ENCODE measurements around the gene DHTKD1.

The DHTKD1 gene

GRCh38 chr10:12042797-12043651 lies 25.7 kb upstream of the DHTKD1 start, which contains the start of gene UPF2 (continued):
- TF ChIP-seq ZNF747 (tag by site-specific recombination; IDR thresholded peaks at IDR 0.05) = no peak
- no peak for TF ChIP-seq ZFP69B (tag by site-specific recombination; IDR thresholded peaks at IDR 0.05)
- peak; percentile 69 for TF ChIP-seq ZNF629 (tag by site-specific recombination; IDR thresholded peaks at IDR 0.05)
- TF ChIP-seq MZF1 (tag by site-specific recombination; IDR thresholded peaks at IDR 0.05; ENCODE audit: borderline replicate concordance) = no peak
- TF ChIP-seq SP3 (tag by site-specific recombination; IDR thresholded peaks at IDR 0.05) = peak; percentile 99
- TF ChIP-seq, protein P1, sequence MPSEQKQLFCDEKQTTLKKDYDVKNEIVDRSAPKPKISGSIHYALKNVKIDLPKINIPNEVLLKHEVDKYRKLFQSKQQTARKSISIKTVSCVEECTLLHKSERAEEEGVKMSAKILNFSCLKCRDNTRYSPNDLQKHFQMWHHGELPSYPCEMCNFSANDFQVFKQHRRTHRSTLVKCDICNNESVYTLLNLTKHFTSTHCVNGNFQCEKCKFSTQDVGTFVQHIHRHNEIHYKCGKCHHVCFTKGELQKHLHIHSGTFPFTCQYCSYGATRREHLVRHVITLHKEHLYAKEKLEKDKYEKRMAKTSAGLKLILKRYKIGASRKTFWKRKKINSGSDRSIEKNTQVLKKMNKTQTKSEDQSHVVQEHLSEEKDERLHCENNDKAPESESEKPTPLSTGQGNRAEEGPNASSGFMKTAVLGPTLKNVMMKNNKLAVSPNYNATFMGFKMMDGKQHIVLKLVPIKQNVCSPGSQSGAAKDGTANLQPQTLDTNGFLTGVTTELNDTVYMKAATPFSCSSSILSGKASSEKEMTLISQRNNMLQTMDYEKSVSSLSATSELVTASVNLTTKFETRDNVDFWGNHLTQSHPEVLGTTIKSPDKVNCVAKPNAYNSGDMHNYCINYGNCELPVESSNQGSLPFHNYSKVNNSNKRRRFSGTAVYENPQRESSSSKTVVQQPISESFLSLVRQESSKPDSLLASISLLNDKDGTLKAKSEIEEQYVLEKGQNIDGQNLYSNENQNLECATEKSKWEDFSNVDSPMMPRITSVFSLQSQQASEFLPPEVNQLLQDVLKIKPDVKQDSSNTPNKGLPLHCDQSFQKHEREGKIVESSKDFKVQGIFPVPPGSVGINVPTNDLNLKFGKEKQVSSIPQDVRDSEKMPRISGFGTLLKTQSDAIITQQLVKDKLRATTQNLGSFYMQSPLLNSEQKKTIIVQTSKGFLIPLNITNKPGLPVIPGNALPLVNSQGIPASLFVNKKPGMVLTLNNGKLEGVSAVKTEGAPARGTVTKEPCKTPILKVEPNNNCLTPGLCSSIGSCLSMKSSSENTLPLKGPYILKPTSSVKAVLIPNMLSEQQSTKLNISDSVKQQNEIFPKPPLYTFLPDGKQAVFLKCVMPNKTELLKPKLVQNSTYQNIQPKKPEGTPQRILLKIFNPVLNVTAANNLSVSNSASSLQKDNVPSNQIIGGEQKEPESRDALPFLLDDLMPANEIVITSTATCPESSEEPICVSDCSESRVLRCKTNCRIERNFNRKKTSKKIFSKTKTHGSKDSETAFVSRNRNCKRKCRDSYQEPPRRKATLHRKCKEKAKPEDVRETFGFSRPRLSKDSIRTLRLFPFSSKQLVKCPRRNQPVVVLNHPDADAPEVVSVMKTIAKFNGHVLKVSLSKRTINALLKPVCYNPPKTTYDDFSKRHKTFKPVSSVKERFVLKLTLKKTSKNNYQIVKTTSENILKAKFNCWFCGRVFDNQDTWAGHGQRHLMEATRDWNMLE (tag by site-specific recombination; conservative IDR thresholded peaks at IDR 0.05; ENCODE audit: low read depth) = peak; percentile 65; the same call in 1 of the 2 replicates
- TF ChIP-seq ZIC2 (tag by site-specific recombination; IDR thresholded peaks at IDR 0.05) = no peak
- TF ChIP-seq ZNF174 (tag by site-specific recombination; IDR thresholded peaks at IDR 0.05) = no peak
- no peak for TF ChIP-seq ZNF121 (tag by site-specific recombination; IDR thresholded peaks at IDR 0.05)
- TF ChIP-seq ZNF549 (tag by site-specific recombination; IDR thresholded peaks at IDR 0.05) = no peak
- TF ChIP-seq, protein P2, sequence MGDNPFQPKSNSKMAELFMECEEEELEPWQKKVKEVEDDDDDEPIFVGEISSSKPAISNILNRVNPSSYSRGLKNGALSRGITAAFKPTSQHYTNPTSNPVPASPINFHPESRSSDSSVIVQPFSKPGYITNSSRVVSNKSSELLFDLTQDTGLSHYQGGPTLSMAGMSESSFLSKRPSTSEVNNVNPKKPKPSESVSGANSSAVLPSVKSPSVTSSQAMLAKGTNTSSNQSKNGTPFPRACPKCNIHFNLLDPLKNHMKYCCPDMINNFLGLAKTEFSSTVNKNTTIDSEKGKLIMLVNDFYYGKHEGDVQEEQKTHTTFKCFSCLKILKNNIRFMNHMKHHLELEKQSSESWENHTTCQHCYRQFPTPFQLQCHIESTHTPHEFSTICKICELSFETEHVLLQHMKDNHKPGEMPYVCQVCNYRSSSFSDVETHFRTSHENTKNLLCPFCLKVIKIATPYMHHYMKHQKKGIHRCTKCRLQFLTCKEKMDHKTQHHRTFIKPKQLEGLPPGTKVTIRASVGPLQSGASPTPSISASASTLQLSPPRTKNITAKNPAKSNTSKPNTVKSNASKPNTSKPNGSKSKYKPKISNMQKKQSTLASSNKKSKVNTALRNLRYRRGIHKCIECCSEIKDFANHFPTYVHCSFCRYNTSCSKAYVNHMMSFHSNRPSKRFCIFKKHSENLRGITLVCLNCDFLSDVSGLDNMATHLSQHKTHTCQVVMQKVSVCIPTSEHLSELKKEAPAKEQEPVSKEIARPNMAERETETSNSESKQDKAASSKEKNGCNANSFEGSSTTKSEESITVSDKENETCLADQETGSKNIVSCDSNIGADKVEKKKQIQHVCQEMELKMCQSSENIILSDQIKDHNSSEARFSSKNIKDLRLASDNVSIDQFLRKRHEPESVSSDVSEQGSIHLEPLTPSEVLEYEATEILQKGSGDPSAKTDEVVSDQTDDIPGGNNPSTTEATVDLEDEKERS (tag by site-specific recombination; IDR thresholded peaks at IDR 0.05) = no peak
- TF ChIP-seq, protein P3, sequence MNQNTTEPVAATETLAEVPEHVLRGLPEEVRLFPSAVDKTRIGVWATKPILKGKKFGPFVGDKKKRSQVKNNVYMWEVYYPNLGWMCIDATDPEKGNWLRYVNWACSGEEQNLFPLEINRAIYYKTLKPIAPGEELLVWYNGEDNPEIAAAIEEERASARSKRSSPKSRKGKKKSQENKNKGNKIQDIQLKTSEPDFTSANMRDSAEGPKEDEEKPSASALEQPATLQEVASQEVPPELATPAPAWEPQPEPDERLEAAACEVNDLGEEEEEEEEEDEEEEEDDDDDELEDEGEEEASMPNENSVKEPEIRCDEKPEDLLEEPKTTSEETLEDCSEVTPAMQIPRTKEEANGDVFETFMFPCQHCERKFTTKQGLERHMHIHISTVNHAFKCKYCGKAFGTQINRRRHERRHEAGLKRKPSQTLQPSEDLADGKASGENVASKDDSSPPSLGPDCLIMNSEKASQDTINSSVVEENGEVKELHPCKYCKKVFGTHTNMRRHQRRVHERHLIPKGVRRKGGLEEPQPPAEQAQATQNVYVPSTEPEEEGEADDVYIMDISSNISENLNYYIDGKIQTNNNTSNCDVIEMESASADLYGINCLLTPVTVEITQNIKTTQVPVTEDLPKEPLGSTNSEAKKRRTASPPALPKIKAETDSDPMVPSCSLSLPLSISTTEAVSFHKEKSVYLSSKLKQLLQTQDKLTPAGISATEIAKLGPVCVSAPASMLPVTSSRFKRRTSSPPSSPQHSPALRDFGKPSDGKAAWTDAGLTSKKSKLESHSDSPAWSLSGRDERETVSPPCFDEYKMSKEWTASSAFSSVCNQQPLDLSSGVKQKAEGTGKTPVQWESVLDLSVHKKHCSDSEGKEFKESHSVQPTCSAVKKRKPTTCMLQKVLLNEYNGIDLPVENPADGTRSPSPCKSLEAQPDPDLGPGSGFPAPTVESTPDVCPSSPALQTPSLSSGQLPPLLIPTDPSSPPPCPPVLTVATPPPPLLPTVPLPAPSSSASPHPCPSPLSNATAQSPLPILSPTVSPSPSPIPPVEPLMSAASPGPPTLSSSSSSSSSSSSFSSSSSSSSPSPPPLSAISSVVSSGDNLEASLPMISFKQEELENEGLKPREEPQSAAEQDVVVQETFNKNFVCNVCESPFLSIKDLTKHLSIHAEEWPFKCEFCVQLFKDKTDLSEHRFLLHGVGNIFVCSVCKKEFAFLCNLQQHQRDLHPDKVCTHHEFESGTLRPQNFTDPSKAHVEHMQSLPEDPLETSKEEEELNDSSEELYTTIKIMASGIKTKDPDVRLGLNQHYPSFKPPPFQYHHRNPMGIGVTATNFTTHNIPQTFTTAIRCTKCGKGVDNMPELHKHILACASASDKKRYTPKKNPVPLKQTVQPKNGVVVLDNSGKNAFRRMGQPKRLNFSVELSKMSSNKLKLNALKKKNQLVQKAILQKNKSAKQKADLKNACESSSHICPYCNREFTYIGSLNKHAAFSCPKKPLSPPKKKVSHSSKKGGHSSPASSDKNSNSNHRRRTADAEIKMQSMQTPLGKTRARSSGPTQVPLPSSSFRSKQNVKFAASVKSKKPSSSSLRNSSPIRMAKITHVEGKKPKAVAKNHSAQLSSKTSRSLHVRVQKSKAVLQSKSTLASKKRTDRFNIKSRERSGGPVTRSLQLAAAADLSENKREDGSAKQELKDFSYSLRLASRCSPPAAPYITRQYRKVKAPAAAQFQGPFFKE (tag by site-specific recombination; IDR thresholded peaks at IDR 0.05; ENCODE audit: borderline replicate concordance) = no peak
- no peak for TF ChIP-seq ZNF302 (tag by site-specific recombination; IDR thresholded peaks at IDR 0.05; ENCODE audit: low read depth)
- TF ChIP-seq ZNF664 (tag by site-specific recombination; IDR thresholded peaks at IDR 0.05) = no peak
- TF ChIP-seq ZBTB48 (tag by site-specific recombination; IDR thresholded peaks at IDR 0.05) = no peak
- no peak for TF ChIP-seq ZNF510 (tag by site-specific recombination; IDR thresholded peaks at IDR 0.05; ENCODE audit: insufficient replicate concordance)
- no peak for TF ChIP-seq ZNF610 (tag by site-specific recombination; IDR thresholded peaks at IDR 0.05; ENCODE audit: borderline replicate concordance)
- peak; percentile 92 for TF ChIP-seq ZNF341 (tag by site-specific recombination; IDR thresholded peaks at IDR 0.05; ENCODE audit: low read depth)
- no peak for TF ChIP-seq ZNF596 (tag by site-specific recombination; IDR thresholded peaks at IDR 0.05)
- TF ChIP-seq, protein P4, sequence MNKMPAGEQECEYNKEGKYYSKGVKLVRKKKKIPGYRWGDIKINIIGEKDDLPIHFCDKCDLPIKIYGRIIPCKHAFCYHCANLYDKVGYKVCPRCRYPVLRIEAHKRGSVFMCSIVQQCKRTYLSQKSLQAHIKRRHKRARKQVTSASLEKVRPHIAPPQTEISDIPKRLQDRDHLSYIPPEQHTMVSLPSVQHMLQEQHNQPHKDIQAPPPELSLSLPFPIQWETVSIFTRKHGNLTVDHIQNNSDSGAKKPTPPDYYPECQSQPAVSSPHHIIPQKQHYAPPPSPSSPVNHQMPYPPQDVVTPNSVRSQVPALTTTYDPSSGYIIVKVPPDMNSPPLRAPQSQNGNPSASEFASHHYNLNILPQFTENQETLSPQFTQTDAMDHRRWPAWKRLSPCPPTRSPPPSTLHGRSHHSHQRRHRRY (tag by site-specific recombination; IDR thresholded peaks at IDR 0.05) = no peak
- no peak for TF ChIP-seq YY1 (tag by site-specific recombination; IDR thresholded peaks at IDR 0.05)
- TF ChIP-seq, protein P5, sequence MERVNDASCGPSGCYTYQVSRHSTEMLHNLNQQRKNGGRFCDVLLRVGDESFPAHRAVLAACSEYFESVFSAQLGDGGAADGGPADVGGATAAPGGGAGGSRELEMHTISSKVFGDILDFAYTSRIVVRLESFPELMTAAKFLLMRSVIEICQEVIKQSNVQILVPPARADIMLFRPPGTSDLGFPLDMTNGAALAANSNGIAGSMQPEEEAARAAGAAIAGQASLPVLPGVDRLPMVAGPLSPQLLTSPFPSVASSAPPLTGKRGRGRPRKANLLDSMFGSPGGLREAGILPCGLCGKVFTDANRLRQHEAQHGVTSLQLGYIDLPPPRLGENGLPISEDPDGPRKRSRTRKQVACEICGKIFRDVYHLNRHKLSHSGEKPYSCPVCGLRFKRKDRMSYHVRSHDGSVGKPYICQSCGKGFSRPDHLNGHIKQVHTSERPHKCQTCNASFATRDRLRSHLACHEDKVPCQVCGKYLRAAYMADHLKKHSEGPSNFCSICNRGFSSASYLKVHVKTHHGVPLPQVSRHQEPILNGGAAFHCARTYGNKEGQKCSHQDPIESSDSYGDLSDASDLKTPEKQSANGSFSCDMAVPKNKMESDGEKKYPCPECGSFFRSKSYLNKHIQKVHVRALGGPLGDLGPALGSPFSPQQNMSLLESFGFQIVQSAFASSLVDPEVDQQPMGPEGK (tag by site-specific recombination; IDR thresholded peaks at IDR 0.05) = peak; percentile 39
